ENCODE data around the gene PRRC2A. TPM values are rescaled to one million over a fixed set of nuclear protein-coding genes. Genes with fewer than 3 reads are reported as not detected.
"Not testable (repeated sequence)": the region's sequence is repeated elsewhere in the genome, so short reads cannot be mapped to it uniquely, and the experiment has no call there.

Gene PRRC2A
- total RNA-seq, 1 donor from 2014 or later: 21.4 TPM

DNA sequence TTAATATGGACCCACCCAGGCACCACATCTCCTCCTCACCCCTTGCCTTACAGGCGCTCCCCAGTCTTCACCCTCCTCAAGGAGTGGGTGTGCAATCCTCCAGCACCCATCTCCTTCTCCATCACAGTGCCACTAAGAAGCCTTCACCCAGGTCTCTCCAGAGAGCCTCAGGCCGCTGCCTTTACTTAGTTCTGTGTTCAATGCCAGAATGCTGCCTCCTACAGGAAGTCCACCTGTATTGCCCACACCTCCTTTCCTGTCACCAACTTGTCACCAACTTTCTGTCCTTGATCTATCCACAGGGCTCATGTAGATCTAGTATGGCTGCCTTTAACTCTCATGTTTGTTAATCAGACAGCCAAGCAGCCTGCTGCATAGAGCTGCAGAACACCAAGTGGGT lies 35.0 kb upstream of the PRRC2A start:
- no peak for DNase-seq (ENCODE audit: low spot score)

DNA sequence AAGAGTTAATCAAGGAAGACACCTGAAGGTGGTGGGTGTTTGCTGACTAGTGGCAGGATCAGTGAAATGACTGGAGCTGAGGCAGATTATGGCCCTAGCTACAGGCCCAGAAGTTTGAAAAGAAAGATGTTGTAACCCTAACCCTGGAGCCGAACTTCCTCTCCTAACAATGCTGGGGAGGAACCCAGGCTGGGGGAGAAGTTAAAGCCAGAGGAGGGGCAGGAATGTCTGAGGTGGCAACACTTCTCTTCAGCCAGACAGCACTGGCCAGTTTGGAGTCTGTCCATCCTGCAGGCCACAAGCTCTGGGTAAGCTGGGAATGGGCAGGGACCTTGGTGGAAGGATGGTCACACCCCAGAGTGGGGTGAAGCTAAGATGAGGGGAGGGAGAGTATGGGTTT lies 34.5 kb upstream of the PRRC2A start, which contains the start of gene LST1:
TSS of gene LST1 (plus strand) at position 270 of the 400 bp plus-strand sequence. CDS start 1,023 bp downstream, outside the sequence.
- DNase-seq (ENCODE audit: low spot score): peak; percentile 24

DNA sequence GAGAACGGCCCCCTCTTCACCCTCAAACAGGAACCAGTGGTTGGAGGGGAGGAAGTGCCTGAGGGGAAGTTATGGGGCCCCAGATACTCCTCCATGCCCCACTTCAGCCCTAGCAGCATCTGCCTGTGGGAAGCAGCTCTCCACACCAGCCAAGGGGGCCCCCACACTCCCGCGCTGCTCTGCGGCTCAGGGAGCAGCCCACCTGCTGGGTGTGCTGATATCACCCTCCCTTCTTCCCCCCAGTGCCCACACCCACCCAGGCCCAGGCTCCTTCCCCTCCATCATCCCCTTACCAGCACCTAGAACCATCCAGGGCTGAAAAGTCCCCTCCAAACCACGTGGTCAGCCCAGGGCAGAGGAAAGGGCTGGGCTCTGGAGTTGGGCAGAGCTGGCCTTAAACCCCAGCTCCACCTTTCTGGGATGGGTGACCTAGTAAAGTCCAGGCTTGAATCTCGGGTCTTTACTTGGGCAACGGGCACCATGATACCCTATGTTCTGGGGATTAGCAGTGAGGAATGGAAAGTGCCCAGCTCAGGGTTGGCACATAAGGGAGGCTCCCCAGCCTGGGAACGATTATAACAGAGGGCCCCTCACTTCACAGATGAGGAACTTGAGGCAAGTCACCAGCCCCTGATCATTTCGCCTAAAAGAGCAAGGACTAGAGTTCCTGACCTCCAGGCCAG lies 33.8 kb upstream of the PRRC2A start:
- DNase-seq (ENCODE audit: low spot score): no peak

DNA sequence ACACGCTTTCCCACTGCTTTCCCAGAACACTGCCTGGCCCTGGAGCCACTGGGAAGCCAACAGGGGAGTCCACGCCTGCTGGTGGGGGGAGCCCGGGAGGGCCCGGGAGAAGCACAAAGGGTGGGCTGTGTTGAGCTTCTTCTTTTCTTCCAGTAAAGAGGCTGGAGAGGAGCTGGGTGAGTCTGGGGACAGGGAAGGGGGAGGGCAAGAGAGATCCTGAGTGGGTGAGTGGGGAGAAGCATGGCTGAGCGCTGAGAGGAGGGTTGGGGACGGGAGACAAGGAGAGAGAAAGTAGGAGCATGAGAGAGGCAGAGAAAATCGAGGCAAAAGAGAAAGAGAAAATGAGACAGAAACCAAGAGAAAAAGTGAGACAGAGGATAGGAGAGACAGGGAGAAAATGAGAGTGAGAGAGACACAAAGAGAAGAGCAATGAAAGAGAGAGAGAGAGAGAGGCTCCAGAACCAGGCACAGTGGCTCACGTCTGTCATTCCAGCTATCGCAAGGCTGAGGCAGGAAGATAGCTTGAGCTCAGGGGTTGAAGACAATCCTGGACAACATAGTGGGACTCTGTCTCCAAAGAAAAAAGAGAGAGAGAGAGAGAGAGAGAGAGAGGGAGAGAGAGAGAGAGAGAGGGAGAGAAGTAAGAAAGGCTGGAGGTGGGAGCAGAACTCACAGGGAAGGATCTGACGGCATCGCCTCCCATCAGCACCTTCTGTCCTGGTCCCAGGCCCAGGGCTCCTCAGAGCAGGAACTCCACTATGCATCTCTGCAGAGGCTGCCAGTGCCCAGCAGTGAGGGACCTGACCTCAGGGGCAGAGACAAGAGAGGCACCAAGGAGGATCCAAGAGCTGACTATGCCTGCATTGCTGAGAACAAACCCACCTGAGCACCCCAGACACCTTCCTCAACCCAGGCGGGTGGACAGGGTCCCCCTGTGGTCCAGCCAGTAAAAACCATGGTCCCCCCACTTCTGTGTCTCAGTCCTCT lies 32.4 kb upstream of the PRRC2A start:
- no peak for DNase-seq (ENCODE audit: low spot score)

DNA sequence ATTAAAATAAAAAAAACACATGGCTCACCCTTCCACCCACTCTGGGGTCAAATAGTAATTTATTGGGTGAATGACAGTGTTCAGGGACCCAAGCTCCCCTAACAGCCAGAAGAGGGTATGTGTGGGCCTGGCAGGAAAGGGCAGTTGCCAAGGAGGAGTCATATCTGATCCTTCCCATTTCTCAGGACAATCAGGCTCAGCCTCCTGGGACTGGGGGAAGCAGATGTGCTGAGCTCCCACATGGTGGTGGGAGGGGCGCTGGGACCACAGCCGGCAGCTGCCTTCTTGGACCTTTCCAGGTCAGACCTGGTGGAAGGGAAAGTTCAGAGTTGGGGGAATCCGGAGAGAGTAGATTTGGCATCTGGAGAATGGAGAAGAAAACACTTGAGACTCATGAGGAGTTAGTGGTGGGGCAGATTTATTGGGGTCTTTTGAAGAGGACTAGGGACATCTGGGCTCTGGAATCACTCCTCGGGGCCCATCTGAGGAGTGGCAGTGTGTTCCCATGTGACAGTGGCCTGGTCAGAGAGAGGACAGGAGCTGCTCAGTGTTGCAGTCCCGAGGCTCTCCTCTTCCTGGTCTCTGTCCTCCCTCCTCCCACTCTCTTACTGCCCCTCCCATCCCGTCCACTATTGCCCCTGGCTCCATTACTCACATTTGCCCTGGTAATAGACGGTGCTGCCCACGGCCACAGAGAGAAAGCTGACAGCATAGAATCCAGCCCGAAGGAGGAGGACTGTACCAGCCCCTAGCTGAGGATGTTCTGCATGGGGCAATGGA lies 31.5 kb upstream of the PRRC2A start:
- no peak for DNase-seq (ENCODE audit: low spot score)

DNA sequence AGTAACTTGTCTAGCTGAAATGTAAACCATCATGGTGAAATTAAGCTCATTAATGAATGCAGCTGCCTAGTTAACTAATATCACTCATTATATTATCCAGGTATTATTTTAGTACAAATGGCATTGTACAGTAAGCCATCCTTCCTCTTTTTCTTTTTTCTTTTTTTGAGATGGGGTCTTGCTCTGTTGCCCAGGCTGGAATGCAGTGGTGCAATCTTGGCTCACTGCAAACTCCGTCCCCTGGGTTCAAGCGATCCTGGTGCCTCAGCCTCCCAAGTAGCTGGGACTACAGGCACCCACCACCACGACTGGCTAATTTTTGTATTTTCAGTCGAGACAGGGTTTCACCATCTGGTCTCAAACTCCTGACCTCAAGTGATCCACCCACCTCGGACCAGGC lies 29.8 kb upstream of the PRRC2A start:
- DNase-seq (ENCODE audit: low spot score): not testable (repeated sequence)

DNA sequence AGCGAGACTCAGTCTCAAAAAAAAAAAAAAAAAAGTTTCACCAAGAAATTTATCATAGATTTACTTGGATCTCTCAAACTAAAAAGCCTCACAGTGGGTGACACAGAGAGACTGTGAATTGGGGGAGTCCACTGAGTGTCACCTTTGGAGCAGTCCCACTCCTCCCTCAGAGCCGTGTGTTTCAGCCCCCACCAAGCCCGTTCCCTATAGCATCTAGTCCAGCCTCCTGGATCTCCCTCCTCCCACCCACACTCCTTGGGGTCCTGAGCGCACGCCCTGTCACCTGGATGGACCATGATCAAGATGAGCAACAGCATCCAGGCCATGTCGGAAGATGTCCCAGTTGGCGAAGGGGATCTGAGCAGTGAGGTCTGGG lies 28.1 kb upstream of the PRRC2A start:
- no peak for DNase-seq (ENCODE audit: low spot score)

DNA sequence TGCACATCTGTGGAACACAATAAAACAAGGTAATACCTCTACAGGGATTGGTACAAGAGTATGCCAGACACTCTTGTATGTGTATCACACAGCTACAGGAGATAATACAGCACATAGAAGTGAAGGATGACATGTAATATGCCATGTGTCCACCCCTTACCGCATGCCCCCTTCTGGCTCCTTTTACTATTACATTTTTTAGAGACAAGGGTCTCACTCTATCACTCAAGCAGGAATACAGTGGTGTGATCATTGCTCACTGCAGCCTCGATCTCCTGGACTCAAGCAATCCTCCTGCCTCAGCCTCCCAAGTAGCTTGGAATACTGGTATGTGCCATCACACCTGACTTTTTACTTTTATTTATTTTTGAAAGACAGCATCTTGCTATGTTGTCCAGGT lies 23.5 kb upstream of the PRRC2A start:
- no peak for DNase-seq (ENCODE audit: low spot score)

DNA sequence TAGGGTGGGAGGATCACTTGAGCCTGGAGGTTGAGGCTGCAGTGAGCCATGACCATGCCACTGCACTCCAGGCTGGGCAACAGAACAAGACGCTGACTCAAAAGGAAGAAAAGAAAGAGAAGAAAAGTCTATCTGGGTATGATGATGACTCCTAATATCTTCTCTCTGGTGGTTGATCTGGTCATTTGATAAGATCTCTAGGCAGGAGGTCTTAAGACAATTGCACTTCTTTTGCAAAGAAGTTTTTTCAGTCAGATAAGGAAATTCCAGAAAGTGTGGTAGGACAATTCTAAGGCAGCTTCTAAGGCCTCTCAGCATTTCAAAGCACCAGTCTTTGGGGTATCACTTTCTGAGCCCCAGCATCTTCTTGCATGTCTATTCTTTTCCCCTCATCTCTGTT lies 13.2 kb upstream of the PRRC2A start:
- DNase-seq (ENCODE audit: low spot score): no peak

DNA sequence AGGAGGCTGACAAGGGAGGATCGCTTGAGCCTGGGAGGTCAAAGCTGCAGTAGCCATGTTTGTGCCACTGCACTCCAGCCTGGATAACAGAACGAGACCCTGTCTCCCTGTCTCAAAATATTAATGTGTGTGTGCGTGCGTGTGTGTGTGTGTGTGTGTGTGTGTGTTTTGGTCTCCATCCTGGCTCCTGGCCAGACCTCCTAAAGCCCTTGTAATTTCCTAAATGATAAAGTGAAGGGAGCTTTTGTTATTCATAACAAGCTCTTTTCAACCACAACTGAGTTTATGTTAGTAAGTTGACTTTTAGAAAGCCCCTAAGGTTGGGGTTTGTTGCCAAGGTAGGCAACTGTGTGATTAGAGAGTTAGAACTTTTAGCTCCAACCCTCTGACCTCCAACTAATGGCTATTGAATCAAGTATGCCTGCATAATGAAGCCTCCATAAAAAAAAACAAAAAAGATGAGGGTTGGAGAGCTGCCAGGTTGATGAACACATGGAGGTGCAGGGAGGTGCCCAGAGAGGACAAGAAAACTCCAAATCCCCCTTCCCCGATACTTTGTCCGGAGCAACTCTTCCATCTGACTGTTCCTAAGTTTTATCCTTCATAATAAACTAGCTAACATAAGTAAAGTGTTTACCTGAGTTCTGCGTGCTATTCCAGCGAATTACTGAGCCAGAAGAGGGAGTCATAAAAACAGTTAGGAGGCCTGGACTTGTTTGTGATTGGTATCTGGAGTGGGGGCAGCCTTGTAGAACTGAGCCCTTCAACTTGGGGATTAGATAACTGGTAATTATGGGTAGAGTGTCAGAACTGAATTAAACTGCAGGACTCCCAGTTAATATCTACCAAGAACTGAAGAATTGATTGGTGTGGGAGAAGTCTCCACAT lies 10.8 kb upstream of the PRRC2A start:
- no peak for DNase-seq (ENCODE audit: low spot score)

DNA sequence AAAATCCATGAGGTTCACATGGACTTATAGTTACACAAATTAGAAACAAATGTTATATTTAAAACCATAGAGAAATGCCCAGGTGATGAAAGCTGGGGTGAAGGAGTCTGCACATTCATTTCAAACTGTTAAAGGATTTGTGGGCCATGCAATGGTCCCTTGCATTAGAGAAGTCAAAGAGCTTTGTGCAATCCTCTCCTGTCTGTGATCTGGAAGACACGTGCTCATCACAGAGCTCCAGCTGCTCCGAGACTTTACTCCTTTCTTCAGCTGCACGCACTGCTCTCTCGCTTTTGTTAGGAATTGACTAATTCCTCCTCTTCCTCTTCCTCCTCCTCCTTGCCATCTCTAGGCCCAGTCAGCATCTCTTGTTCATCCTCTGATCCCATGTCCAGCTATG lies 9.5 kb upstream of the PRRC2A start:
- DNase-seq (ENCODE audit: low spot score): no peak

DNA sequence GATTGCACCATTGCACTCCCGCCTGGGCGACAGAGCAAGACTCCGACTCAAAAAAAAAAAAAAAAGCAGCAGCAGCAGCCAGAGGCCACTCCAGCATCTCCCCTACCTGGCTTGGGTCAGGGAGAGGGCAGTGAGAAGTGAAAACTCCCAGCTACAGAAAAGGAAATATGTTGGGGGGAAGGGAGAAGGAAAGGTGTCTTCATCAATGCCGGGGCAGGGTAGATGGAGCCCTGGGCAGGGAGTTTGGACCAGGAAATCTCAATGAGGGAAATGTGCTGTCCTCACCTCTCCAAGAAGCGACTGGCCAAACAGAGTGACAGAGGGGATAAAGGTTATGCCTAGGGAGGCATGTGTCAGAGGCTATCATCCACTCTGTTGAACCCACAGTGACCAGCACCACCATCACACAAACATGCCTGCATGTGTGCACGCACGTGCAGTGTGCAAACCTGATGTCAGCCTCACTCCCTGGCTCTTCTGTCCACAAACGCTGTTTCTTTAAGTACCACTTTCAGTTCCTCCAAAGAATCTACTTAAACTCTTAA lies 6.4 kb upstream of the PRRC2A start:
- DNase-seq (ENCODE audit: low spot score): no peak

DNA sequence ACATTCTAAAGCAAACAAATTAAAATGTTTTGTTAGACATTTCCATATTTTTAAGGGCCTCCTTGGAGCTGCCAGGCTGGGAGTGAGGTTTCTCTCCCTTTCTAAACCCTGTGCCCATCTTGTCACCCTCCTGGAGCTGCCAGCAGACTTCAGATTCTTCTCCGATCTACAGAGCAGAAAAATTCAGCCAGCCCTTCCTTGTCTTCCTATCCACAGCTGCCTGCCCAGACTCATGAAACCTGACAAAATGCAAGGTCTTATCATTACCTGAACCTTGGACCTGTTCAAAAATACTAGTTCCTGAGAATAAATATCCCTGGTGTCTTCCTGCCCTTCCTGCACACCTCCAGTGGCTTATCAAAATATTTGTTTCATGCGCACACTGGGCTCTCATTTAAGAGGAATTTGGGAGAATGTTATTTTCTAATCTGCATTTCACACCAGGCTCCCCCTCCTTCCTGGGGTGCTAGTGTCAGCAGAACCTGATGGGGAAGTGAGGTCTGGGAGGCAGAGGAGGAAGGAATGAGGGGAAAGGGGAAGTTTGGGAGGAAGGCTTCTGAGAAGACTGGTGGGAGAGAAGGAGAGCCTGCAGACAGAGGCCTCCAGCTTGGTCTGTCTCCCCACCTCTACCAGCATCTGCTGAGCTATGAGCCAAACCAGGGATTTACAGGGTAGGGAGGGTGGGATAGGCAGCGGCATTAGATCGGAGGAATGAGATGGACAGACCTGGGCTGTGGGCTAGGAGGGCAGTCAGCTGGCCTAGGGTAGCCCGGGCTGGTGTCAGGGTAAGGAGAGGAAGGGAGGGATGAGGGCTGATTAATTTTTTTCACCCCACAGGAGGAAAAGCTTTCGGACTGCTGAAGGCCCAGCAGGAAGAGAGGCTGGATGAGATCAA lies 5.6 kb upstream of the PRRC2A start, which contains the start of gene AIF1:
TSS of gene AIF1 (plus strand) at position 551 of the 895 bp plus-strand sequence. CDS start at position 647, 96 bp downstream.
- peak; percentile 25 for DNase-seq (ENCODE audit: low spot score)

DNA sequence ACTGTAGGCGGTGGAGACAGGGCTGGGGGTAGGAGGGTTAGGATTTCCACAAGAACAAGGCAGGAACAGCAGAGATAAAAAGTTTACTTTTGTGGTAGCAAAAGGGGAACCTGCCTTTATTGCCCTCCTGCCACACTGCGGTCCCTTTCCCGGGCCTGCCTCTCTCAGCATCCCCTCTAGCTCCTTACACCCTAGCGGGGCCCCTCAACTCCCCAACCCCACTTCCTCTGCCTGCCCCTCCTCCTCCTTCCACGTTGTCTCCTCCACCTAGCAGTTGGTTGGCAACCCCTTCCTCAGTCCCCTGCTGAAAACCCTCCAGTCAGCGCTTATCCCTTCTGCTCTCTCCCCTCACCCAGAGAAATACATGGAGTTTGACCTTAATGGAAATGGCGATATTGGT lies 4.8 kb upstream of the PRRC2A start:
- no peak for DNase-seq (ENCODE audit: low spot score)

DNA sequence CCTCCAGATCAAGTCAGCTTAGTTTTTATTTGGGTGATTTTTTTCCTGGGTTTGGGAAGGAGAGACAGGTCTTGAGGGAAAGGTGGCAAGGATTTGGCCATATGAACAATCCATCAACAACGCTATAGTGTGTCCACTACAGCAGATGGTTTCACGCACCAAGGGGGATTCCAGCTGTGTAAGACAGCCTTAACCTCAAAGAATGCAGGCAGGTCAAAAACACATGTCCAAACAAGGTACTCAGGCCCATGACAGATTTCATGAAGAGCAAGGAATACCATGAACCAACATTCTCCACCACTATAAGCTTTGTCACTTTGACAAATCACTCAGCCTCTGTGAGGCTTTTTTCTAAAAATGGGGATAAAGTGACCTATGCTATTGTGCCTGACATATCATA lies 3.5 kb upstream of the PRRC2A start:
- DNase-seq (ENCODE audit: low spot score): no peak

DNA sequence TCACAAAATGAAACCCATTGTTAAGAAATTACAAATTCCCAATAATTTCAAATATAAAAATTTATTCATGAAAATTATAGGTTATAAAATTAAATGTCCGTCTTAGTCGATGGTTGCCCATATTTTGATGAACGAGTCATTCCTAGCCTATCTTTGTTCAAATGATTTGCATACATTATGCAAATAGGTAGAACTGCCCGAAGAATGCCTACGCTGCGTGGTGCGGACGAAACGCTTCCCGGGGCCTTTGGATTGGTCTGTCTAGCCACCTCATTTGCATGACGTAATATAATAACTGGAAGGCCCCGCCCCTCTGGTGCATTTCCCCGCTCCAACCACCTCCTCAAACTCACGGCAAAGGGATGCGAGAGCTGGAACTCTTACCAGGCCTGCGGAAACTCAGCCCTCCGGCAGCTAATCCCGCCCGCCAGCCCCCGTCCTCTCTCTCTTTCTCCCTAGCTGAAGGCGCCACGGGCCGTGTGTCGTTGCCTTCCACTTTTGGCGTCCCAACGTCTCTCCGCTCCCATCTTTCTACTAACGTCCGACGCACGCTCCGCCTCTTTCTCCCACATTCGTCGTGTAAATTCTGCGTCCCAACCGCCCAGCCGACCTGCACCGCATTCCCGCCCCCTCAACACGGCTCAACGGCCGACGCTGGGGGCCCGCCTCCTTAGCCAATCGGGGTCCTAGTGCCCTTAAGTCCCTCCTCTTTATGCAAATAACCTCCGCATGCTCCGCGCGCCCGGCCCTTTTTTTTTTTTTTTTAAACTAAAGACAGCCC lies 520 bp upstream of the PRRC2A start:
- DNase-seq (ENCODE audit: low spot score): peak; percentile 100

DNA sequence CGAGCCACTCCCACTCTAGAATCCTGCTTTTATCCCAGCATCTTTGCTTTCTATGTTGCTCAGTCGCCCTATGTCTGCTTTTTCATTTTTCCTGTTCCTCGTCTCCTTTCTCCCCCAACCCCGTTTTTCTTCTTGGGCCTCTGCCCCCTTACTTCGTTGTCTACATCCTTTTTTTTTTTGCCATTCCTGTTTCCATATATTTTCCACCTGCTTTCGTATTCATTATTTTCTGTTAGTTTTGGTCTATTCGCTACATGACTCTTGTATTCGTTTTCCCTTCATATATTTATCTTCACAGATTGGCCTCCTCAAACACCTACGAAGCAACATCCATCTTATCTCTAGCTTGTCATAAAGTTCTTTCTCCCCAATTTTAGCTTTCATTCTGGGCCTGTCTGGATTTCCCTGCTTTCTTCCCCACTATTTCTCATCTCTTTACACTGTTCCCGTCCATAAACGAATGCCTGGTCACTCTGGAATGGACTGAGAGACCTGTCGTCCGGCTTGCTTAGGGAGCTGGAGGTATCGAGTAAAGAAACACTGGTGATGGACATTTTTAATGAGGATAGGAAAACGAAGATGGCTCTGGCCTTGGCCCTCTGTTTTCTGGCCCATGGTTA lies 915 bp downstream of the PRRC2A start:
- DNase-seq (ENCODE audit: low spot score): peak; percentile 21

DNA sequence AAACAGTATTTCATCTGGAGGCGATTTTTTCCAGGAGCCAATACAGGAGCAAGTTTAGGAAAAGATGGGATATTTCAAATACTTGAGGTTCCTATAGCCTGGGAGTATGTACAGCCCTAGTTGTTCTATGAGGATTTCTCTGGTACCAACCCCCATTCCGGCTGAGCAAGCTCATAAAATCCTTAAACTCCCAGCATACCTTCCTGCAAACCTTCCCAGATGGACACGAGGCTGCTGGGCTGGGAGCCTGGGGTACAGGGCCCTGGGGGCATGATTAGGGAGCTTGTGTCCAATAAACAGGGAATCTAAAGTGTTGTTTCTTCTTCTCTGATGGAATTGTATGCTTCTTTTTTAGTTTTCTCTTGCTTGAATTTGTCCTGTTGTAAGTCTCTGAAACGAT lies 1.5 kb downstream of the PRRC2A start:
- DNase-seq (ENCODE audit: low spot score): peak; percentile 40

All from umbilical cord (tissue), 2 donors.